A673 (cell line): ENCODE measurements around the gene PIK3CG. TPM values are rescaled to one million over a fixed set of nuclear protein-coding genes. Genes with fewer than 3 reads are reported as not detected.

ENCODE experiments used
- BruUV-seq: library from RNA; stranded (reverse); fragments of 400-500 nt; replicated peaks from 2 replicates; lab custom pipeline; 2021; lab: Mats Ljungman, UMichigan
- CTCF ChIA-PET: fragments of 300-600 bp; sonication (Branson Sonifier 250); formaldehyde crosslinking; loops from one replicate; lab custom pipeline; 2022; ENCODE audit warnings: antibody characterized with exemption; lab: Charles Lee
- POLR2A ChIA-PET: fragments of 300-600 bp; sonication (Branson Sonifier 250); formaldehyde crosslinking; loops from one replicate; lab custom pipeline; 2022; ENCODE audit warnings: antibody characterized with exemption; ENCODE audit not compliant: low non-redundant PET; lab: Charles Lee
- DNase-seq: peaks from one replicate; pipeline ENCODE4 v3.0.0-alpha.2; 2015; ENCODE audit warnings: low spot score
- H3K27ac ChIP-seq: fragments of 200-600 bp; sonication (generic); 2 replicates; pipeline ENCODE4 v1.5.1; 2016; ENCODE audit warnings: mixed run types, low read depth, mild to moderate bottlenecking, mixed read lengths, antibody characterized with exemption, low read length; ENCODE audit not compliant: poor library complexity, severe bottlenecking
- H3K27me3 ChIP-seq: fragments of 200-600 bp; sonication (generic); replicated peaks from 2 replicates; pipeline ENCODE4 v1.6.1; 2017; ENCODE audit warnings: mixed run types, low read depth, mild to moderate bottlenecking, mixed read lengths, antibody characterized with exemption, low read length; ENCODE audit not compliant: insufficient read depth, poor library complexity
- H3K36me3 ChIP-seq: fragments of 200-600 bp; sonication (generic); 2 replicates; pipeline ENCODE4 v1.6.1; 2016; ENCODE audit warnings: mixed run types, mild to moderate bottlenecking, mixed read lengths, antibody characterized with exemption, low read length; ENCODE audit not compliant: insufficient read depth, poor library complexity, severe bottlenecking
- H3K4me1 ChIP-seq: fragments of 200-600 bp; sonication (generic); 2 replicates; pipeline ENCODE4 v1.6.1; 2017; ENCODE audit warnings: mixed run types, mild to moderate bottlenecking, mixed read lengths, antibody characterized with exemption, low read length; ENCODE audit not compliant: insufficient read depth, poor library complexity, severe bottlenecking
- H3K4me3 ChIP-seq: fragments of 200-600 bp; sonication (generic); 2 replicates; pipeline ENCODE4 v1.5.1; 2016; ENCODE audit warnings: low read depth, mixed run types, mild to moderate bottlenecking, mixed read lengths, low read length; ENCODE audit not compliant: poor library complexity, severe bottlenecking
- H3K9me3 ChIP-seq: fragments of 200-600 bp; sonication (generic); 2 replicates; pipeline ENCODE4 v1.6.1; 2016; ENCODE audit warnings: mixed run types, low read depth, mild to moderate bottlenecking, mixed read lengths, antibody characterized with exemption, low read length; ENCODE audit not compliant: poor library complexity, severe bottlenecking
- CTCF ChIP-seq: fragments of 300-800, 200-600 bp; sonication (generic); conservative IDR thresholded peaks from 2 replicates; pipeline ENCODE4 v1.5.1; 2017; ENCODE audit warnings: low read depth, mild to moderate bottlenecking, antibody characterized with exemption, low read length, moderate library complexity, mixed read lengths
- EZH2 ChIP-seq: fragments of 200-600 bp; sonication (generic); IDR thresholded peaks from 2 replicates; pipeline ENCODE4 v1.6.1; 2017; ENCODE audit warnings: borderline replicate concordance, low read depth, mild to moderate bottlenecking, mixed read lengths, antibody characterized with exemption, low read length; ENCODE audit not compliant: poor library complexity, severe bottlenecking
- intact Hi-C: fragments of 100-400 bp; cut with micrococcal nuclease; formaldehyde crosslinking; loops from one replicate; pipeline ENCODE4 v1.10.0; 2022; ENCODE audit not compliant: unreplicated experiment
- total RNA-seq: library from RNA; stranded (reverse); gene quantifications from 2 replicates; pipeline ENCODE4 v1.2.3, GENCODE V29; 2021

Gene PIK3CG
- total RNA-seq, 1 experiment from 2014 or later, result 13.4 TPM

DNA sequence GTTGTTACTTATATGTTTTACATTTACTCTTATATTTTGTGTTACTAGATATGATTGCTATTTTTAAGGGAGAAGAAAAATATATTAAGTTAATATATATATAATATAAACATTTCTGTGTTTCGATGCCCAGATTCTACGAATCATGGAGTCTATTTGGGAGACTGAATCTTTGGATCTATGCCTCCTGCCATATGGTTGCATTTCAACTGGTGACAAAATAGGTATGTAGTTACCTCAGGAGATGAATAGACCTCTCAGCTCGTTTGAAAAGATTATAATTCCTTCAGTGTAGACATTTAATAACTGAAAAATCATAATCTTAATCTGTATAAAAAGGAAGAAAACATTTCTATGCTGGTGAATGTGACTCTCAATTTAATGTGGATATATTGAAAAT is 16.9 kb downstream of the PIK3CG start:
- peaks cover 21% of the 10 kb centered on the region for H3K36me3 ChIP-seq
- no peak overlapping the region for H3K4me3 ChIP-seq
- intact Hi-C loops, result no loop called here
- no peaks in the 10 kb centered on the region for H3K9me3 ChIP-seq
- POLR2A ChIA-PET, result no interaction called here
- BruUV-seq, result no TSS peak
- no peaks in the 10 kb centered on the region for H3K27me3 ChIP-seq
- CTCF ChIA-PET, result no interaction called here
- no peak overlapping the region for H3K27ac ChIP-seq
- TF ChIP-seq CTCF, result no peak
- H3K4me1 ChIP-seq, result no peaks in the 10 kb centered on the region
- no peak for DNase-seq

DNA sequence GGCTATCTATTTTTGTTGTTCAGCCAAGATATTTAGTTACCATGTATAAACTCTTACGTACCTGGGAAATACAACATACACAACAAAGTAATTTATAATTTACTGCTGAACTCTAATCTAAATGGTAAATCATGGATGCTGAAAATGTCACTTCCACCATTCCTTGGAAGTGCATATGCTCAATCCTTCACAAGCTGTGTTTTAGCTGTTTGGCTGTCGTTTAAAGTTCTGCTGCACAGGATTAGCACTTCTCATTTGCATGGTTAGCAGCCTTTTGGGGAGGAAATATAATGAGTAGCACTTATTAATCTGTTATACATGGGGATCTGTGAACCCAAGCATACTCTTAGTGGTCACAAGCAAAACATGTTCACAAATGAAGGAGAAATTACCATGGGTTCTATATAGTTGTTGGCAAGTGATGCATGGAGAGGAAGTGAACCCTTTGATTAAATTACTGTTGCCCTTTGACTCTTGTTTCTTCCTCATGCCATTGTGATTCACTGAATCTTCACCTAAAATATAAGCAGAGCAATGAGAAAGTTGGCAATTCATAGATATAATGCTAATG is 18.5 kb downstream of the PIK3CG start:
- no peak for TF ChIP-seq CTCF
- no peak for TF ChIP-seq EZH2
- intact Hi-C loops, result no loop called here
- POLR2A ChIA-PET, result no interaction called here
- no TSS peak for BruUV-seq
- Histone ChIP-seq H3K4me1 (no peaks in the 10 kb centered on the region), H3K36me3 (peaks cover 23% of the 10 kb centered on the region), H3K9me3 (no peaks in the 10 kb centered on the region), H3K27me3 (no peaks in the 10 kb centered on the region), H3K27ac (no peak overlapping the region), H3K4me3 (no peak overlapping the region)
- CTCF ChIA-PET, result no interaction called here
- DNase-seq, result no peak

- BruUV-seq, result no TSS peak
- Histone ChIP-seq H3K27ac (no peak overlapping the region), H3K4me1 (no peaks in the 10 kb centered on the region), H3K27me3 (no peaks in the 10 kb centered on the region), H3K9me3 (no peaks in the 10 kb centered on the region), H3K36me3 (peaks cover 31% of the 10 kb centered on the region), H3K4me3 (no peak overlapping the region)
- no peak for DNase-seq
- ChIA-PET POLR2A (no interaction called here), CTCF (no interaction called here)
- intact Hi-C loops, result no loop called here
- TF ChIP-seq EZH2 (no peak), CTCF (no peak)
Observed at GRCh38 chr7:106885652-106886051, 20.6 kb downstream of the PIK3CG start.
